B cell (primary cell): ENCODE measurements around the gene GPRIN2. TPM values are rescaled to one million over a fixed set of nuclear protein-coding genes. Genes with fewer than 3 reads are reported as not detected.

Experiments used
- ATAC-seq: fragments of 200-7000 bp; cut with Tn5 transposase; one replicate; pipeline ENCODE4 v1.10.0; 2021; ENCODE audit warnings: low read depth, mild to moderate bottlenecking, moderate number of reproducible peaks, moderate library complexity
- CTCF ChIA-PET: fragments of 350-600 bp; sonication (Branson Sonifier 250); formaldehyde crosslinking; loops from one replicate; lab custom pipeline; 2021; ENCODE audit warnings: antibody characterized with exemption, inconsistent platforms; lab: Charles Lee
- POLR2A ChIA-PET: fragments of 350-600 bp; sonication (Branson Sonifier 250); formaldehyde crosslinking; loops from one replicate; lab custom pipeline; 2021; ENCODE audit warnings: antibody characterized with exemption; lab: Charles Lee
- DNase-seq: peaks from one replicate; pipeline ENCODE4 v3.0.0; 2013
- H2AFZ ChIP-seq: 2 replicates; pipeline ENCODE4 v1.6.1; 2012; ENCODE audit warnings: mild to moderate bottlenecking, low read depth, low read length; ENCODE audit not compliant: insufficient read depth, poor library complexity, severe bottlenecking
- H3K27ac ChIP-seq, 2 donors: 1 replicate in 1 of 2; 2 replicates in 1 of 2; pipeline ENCODE4 v1.5.1; 2012 to 2013; ENCODE audit warnings: low read length in 2 of 2, mild to moderate bottlenecking in 2 of 2, moderate library complexity in 1 of 2
- H3K27me3 ChIP-seq, 4 experiments: fragments of 200-600 bp in 1 of 4; sonication (generic) in 1 of 4; replicated peaks in 1 of 4; 1 replicate in 2 of 4; 2 replicates in 2 of 4; pipeline versions ENCODE4 v1.6.1 to v1.7.0; 2013 to 2016; ENCODE audit warnings: low read length in 3 of 4, mild to moderate bottlenecking in 2 of 4, mixed read lengths in 1 of 4, moderate library complexity in 1 of 4; ENCODE audit not compliant: insufficient read depth in 4 of 4, control insufficient read depth in 3 of 4; ENCODE audit errors: control extremely low read depth in 1 of 4
- H3K36me3 ChIP-seq, 2 experiments: replicated peaks in 1 of 2; 1 replicate in 1 of 2; 2 replicates in 1 of 2; pipeline versions ENCODE4 v1.6.1 to v1.7.1; 2013; ENCODE audit warnings: low read length in 1 of 2; ENCODE audit not compliant: insufficient read depth in 2 of 2, control insufficient read depth in 1 of 2; ENCODE audit errors: control extremely low read depth in 1 of 2, extremely low read depth in 1 of 2
- H3K4me1 ChIP-seq, 2 donors: fragments of 200-600 bp in 1 of 2; sonication (generic) in 1 of 2; 1 replicate in 1 of 2; 2 replicates in 1 of 2; pipeline versions ENCODE4 v1.5.1 to v1.6.1; 2013 to 2017; ENCODE audit warnings: low read length in 2 of 2; ENCODE audit not compliant: control insufficient read depth in 2 of 2, insufficient read depth in 2 of 2
- H3K4me2 ChIP-seq: replicated peaks from 2 replicates; pipeline ENCODE3; 2012; ENCODE audit warnings: mild to moderate bottlenecking, low read depth, low read length; ENCODE audit not compliant: poor library complexity, severe bottlenecking
- H3K4me3 ChIP-seq, 5 experiments: fragments of 200-600 bp in 1 of 5; sonication (generic) in 1 of 5; 1 replicate in 3 of 5; 2 replicates in 2 of 5; pipeline versions ENCODE4 v1.5.1 to v1.7.0; 2011 to 2016; ENCODE audit warnings: low read length in 4 of 5, mild to moderate bottlenecking in 4 of 5, low read depth in 2 of 5, control low read depth in 1 of 5, moderate library complexity in 1 of 5; ENCODE audit not compliant: insufficient read depth in 1 of 5; ENCODE audit errors: control extremely low read depth in 1 of 5, extremely low read depth in 1 of 5
- H3K79me2 ChIP-seq: fragments of 200-600 bp; sonication (generic); one replicate; pipeline ENCODE4 v1.6.0; 2016; ENCODE audit warnings: low read length; ENCODE audit not compliant: control insufficient read depth, insufficient read depth
- H3K9ac ChIP-seq: fragments of 200-600 bp; sonication (generic); 2 replicates; pipeline ENCODE4 v1.6.1; 2017; ENCODE audit warnings: mild to moderate bottlenecking, low read length, moderate library complexity
- H3K9me3 ChIP-seq, 3 donors: one replicate each; pipeline versions ENCODE4 v1.6.1 to v1.7.1; 2013; ENCODE audit warnings: low read length in 2 of 3; ENCODE audit not compliant: control insufficient read depth in 2 of 3, insufficient read depth in 1 of 3; ENCODE audit errors: control extremely low read depth in 1 of 3
- H4K20me1 ChIP-seq: 2 replicates; pipeline ENCODE4 v1.6.0; 2012; ENCODE audit warnings: mild to moderate bottlenecking, low read length; ENCODE audit not compliant: insufficient read depth, control insufficient read depth, poor library complexity, severe bottlenecking
- H3K27ac Mint-ChIP-seq: one replicate; pipeline ENCODE4 v1.8.0; 2021; ENCODE audit warnings: mixed read lengths
- H3K27me3 Mint-ChIP-seq: one replicate; pipeline ENCODE4 v1.8.0; 2021; ENCODE audit warnings: mixed read lengths
- H3K4me1 Mint-ChIP-seq: one replicate; pipeline ENCODE4 v1.8.0; 2021; ENCODE audit warnings: mixed read lengths
- H3K4me3 Mint-ChIP-seq: one replicate; pipeline ENCODE4 v1.8.0; 2021; ENCODE audit warnings: mixed read lengths
- H3K9me3 Mint-ChIP-seq: one replicate; pipeline ENCODE4 v1.8.0; 2022; ENCODE audit warnings: mixed read lengths; ENCODE audit not compliant: insufficient read depth
- CTCF ChIP-seq: fragments of 200-600 bp; IDR thresholded peaks from one replicate; pipeline ENCODE4 v1.8.0; 2022; ENCODE audit warnings: antibody characterized with exemption, mild to moderate bottlenecking
- EZH2 ChIP-seq: IDR thresholded peaks from 2 replicates; pipeline ENCODE4 v1.6.1; 2012; ENCODE audit warnings: borderline replicate concordance, low read depth, mild to moderate bottlenecking, moderate library complexity, low read length; ENCODE audit not compliant: insufficient read depth, poor library complexity, severe bottlenecking
- WGBS: methylation state at CpG from one replicate; pipeline ENCODE4 v1.1.5; 2013; ENCODE audit warnings: missing lambda C conversion rate; ENCODE audit not compliant: insufficient coverage; 5-methylcytosine and 5-hydroxymethylcytosine counted together
- intact Hi-C: fragments of 100-400 bp; cut with micrococcal nuclease; formaldehyde crosslinking; loops from one replicate; pipeline ENCODE4 v1.10.0; 2022
- polyA plus RNA-seq: library from polyadenylated mRNA; depleted of rRNA; stranded (reverse); fragments of >200 nt; gene quantifications from 2 replicates; pipeline ENCODE4 v1.2.3, GENCODE V29; 2012
- total RNA-seq, 2 donors: library from RNA; stranded (reverse); fragments of 120-200 nt in 1 of 2; gene quantifications; 1 replicate in 1 of 2; 2 replicates in 1 of 2; pipeline versions ENCODE4 v1.2.3 to v1.2.4, GENCODE V29; 2013 to 2022

Gene GPRIN2
- total and polyA plus RNA-seq, 2 donors (not counting 1 experiment from before 2014, with no cell fraction given) = not detected

- DNase-seq = no peak
These were observed 15.9 kb downstream of the GPRIN2 start for GRCh38 chr10:46540412-46541016.

More at GRCh38 chr10:46540412-46541016, 15.9 kb downstream of the GPRIN2 start:
- no peak overlapping the region for H3K4me2 ChIP-seq
- TF ChIP-seq CTCF = no peak
- TF ChIP-seq EZH2 = no peak
- H3K36me3 ChIP-seq = no peaks in the 10 kb centered on the region
- peaks cover 0 to 5% (median 0%) of the 10 kb centered on the region in 3 donors for H3K9me3 ChIP-seq
- Mint-ChIP-seq H3K27me3 (peaks cover 61% of the 10 kb centered on the region), H3K4me1 (peaks cover 7% of the 10 kb centered on the region), H3K9me3 (no peaks in the 10 kb centered on the region), H3K4me3 (no peak overlapping the region), H3K27ac (no peak overlapping the region)
- ChIA-PET POLR2A (no interaction called here), CTCF (interaction anchor here (0.8 kb wide), 1 partner anchor 13 kb away, joined by 3 read pairs; no protein-coding TSS in a partner anchor)
- peaks cover 0 to 5% of the 10 kb centered on the region in 2 donors for H3K4me1 ChIP-seq
- WGBS = 97% methylated on average over 7 of the region's 8 CpGs
- intact Hi-C loops = no loop called here
- no peak for ATAC-seq
- no peaks in the 10 kb centered on the region for H4K20me1 ChIP-seq
- peaks cover 0 to 42% (median 14%) of the 10 kb centered on the region in 4 experiments for H3K27me3 ChIP-seq
- no peak overlapping the region for H3K9ac ChIP-seq
- H3K79me2 ChIP-seq = no peaks in the 10 kb centered on the region
- no peak overlapping the region for H3K4me3 ChIP-seq
- H2AFZ ChIP-seq = no peak overlapping the region
- H3K27ac ChIP-seq = no peak overlapping the region
